HG03175 (cell line): Measurements from ENCODE around the gene SLC22A2.
"Not testable (repeated sequence)": the region's sequence is repeated elsewhere in the genome, so short reads cannot be mapped to it uniquely, and the experiment has no call there.

Experiments used
- ATAC-seq: cut with Tn5 transposase; IDR thresholded peaks from one replicate; pipeline ENCODE4 v1.9.1; 2021; ENCODE audit warnings: mild to moderate bottlenecking, moderate library complexity; ENCODE audit not compliant: unreplicated experiment

The SLC22A2 gene

GRCh38 chr6:160258346-160259142 lies at the start of gene SLC22A2:
SLC22A2 (minus strand) TSS chr6:160258821; CDS start chr6:160258757, 64 bp downstream.
- no peak for ATAC-seq

GRCh38 chr6:160305926-160306713 lies 47.5 kb upstream of the SLC22A2 start:
- no peak for ATAC-seq

DNA sequence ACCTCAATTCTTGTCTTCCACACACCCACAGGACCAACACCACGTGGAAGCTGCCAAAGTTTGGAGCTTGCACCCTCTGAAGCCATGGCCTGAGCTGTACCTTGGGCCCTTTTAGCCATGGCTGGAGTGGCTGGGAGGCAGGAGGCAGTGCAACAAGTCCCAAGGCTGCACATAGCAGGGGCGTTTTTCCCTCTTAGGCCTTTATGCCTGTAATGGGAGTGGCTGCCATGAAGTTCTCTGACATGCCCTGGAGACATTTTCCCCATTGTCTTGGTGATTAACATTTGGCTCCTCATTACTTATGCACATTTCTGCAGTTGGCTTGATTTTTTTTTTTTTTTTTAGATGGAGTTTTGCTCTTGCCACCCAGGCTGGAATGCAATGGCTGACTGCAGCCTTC lies 45.2 kb upstream of the SLC22A2 start:
- no peak for ATAC-seq

DNA sequence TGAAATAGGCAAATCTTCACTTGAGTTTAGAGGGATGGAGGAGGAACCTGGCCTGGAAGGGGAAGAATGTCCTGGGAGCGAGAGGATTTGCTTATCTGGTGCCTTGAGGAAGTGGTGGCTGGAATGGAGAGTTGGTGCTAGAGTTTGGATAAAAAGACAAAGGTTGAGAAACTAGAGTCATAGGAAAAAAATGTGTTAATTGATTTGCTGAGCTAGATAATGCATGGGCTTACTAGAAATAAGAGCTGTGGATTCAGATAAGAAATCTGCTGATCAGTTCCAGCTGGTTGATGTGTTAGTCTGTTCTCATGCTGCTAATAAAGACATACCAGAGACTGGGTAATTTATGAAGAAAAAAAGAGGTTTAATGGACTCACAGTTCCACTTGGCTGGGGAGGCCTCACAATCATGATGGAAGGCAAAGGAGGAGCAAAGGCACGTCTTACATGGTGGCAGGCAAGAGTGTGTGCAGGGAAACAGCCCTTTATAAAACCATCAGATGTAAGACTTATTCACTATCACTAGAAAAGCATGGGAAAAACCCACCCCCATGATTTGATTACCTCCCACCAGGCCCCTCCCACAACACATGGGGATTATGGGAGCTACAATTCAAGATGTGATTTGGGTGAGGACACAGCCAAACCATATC lies 43.9 kb upstream of the SLC22A2 start:
- not testable (repeated sequence) for ATAC-seq

GRCh38 chr6:160301339-160301738 lies 42.7 kb upstream of the SLC22A2 start:
- no peak for ATAC-seq

GRCh38 chr6:160300076-160300695 lies 41.6 kb upstream of the SLC22A2 start:
- ATAC-seq: no peak

DNA sequence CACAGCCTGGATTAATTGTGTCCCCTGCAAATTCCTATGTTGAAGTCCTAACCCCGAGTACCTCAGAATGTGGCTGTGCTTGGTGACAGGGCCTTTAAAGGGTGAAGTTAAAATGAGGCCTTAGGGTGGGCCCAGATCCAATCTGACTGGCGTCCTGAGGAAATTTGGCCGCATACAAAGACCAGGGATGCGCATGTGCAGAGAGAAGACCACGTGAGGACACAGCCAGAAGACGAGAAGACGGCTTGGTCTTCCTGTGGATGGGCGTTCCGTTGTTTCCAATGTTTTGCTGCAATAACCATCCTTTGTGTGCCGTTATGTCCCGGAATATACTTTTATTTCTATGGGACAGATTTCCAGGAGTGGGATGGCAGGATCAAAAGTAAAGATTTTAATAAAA lies 40.9 kb upstream of the SLC22A2 start:
- ATAC-seq: no peak

- ATAC-seq: no peak
Measured at GRCh38 chr6:160298121-160298520, 39.5 kb upstream of the SLC22A2 start.

GRCh38 chr6:160297310-160297709 lies 38.7 kb upstream of the SLC22A2 start:
- ATAC-seq: no peak

DNA sequence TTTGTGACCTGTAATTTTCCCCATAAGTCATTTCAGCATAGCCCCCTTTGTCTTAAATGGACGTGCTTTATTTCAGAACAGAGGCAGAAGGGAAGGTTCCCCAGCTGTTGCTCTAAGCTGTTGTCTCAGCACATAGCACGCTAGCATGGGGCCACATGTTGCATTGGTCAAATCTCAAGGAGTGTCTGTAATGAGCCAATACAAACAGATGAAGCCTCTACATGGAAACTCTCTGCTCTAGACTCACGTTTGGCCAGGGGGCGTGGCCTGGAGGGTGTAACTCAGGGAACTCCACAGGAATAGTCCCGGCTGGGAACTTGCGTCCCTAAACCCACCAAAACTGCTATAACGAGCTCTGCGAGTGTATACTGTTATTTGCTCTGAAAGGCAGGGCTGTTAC lies 35.2 kb upstream of the SLC22A2 start:
- no peak for ATAC-seq

GRCh38 chr6:160285541-160286105 lies 27.0 kb upstream of the SLC22A2 start:
- ATAC-seq: no peak

DNA sequence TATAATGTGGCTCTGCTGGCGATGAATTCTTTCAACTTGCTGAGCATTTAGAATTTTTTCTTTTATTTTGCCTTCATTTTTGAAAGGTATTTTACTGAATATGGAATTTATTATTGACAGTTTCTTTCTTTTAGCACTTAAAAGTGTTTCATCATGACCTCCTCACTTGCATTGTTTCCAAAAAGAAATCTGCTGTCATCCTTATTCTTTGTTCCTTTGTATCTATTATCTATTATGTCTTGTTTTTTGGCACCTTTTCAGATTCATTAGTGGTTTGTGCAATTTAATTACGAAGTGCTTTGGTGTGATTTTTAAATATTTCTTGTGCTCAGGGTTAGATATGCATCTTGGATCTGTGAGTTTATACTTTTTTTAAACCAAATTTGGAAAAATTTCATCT lies 26.0 kb upstream of the SLC22A2 start:
- no peak for ATAC-seq

DNA sequence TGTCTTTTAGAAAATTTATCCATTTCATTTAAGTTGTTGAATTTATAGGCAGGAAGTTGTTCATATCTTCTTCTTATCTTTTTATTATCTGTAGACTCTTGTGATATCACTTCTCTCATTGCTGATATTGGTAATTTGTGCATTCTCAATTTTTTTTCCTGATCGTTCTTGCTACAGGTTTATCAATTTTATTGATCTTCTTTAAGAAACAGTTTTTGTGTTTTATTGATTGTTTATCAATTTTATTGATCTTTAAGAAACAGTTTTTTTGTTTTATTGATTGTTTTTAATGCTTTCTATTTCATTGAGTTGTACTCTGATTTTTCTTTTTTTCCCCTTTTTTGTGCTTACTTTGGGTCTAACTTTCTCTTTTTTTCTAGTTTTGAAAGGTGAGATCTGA lies 23.8 kb upstream of the SLC22A2 start:
- ATAC-seq: no peak

- ATAC-seq: no peak
Measured at GRCh38 chr6:160279850-160280249, 21.2 kb upstream of the SLC22A2 start.

GRCh38 chr6:160278786-160279310 lies 20.2 kb upstream of the SLC22A2 start:
- no peak for ATAC-seq

DNA sequence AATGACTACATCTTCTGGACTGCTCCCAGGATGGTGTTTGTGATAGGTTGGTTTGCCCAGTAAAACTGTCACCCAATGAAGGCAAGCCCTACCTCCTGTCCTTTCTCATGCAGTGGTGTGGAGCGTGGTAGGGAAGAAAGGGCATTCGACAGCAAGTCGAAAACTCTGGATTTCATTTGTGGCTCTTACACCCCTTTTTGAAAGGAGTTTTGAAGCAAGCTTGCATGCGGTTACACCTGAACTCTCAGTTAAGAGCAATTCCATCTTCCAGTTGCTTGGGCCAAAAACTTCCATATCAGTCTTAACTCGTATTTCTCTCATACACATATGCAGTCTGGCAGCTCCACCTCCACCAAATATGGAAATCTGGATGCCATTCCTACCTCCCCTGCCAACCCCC lies 19.7 kb upstream of the SLC22A2 start:
- ATAC-seq: no peak

GRCh38 chr6:160277546-160277945 lies 18.9 kb upstream of the SLC22A2 start:
- no peak for ATAC-seq

DNA sequence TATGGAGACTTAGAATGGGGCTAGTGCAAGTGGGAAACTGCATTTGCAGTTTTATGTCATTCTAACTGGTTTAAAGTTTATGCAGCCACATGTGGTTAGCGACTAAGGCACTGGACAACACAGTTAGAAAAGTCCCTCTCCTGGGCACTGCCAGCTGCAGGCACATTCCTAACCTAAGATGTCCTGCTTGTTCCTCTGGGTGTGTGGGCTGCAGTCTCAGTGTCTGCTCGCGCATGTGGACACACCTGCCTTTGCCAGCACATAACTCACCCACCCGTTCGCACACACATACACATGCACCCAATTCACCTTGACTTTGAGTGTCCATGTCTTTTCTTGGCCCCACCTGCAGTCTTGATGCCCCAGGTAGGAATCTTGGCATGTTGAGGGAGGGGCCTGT lies 18.5 kb upstream of the SLC22A2 start:
- no peak for ATAC-seq

- no peak for ATAC-seq
Measured at GRCh38 chr6:160276126-160276525, 17.5 kb upstream of the SLC22A2 start.

- ATAC-seq: no peak
Measured at GRCh38 chr6:160275511-160276003, 16.9 kb upstream of the SLC22A2 start.
